Left lung (tissue), 10 donors: Measurements from ENCODE around the gene MAFG. TPM values are rescaled to one million over a fixed set of nuclear protein-coding genes. Genes with fewer than 3 reads are reported as not detected.
A peak's percentile ranks its signal among the peaks of the same experiment; 100 is the strongest.

Experiments used
- ATAC-seq: fragments of 200-7000 bp; cut with Tn5 transposase; one replicate; pipeline ENCODE4 v1.9.1; 2020; ENCODE audit warnings: moderate library complexity
- DNase-seq, 4 donors: peaks; one replicate each; pipeline ENCODE4 v3.0.0-alpha.2; 2013 to 2020
- H3K27ac ChIP-seq, 2 donors: fragments of 200-600 bp; sonication (generic) in 1 of 2; one replicate each; pipeline versions ENCODE4 v1.5.0 to v1.8.0; 2020 to 2021
- H3K27me3 ChIP-seq, 2 donors: fragments of 200-600 bp; sonication (generic) in 1 of 2; one replicate each; pipeline versions ENCODE4 v1.5.0 to v1.8.0; 2020 to 2021
- H3K36me3 ChIP-seq, 2 donors: fragments of 200-600 bp; sonication (generic) in 1 of 2; one replicate each; pipeline versions ENCODE4 v1.5.0 to v1.8.0; 2020 to 2021
- H3K4me1 ChIP-seq, 2 donors: fragments of 200-600 bp; one replicate each; pipeline ENCODE4 v1.8.0; 2021
- H3K4me3 ChIP-seq, 2 donors: fragments of 200-600 bp; sonication (generic) in 1 of 2; one replicate each; pipeline versions ENCODE4 v1.5.0 to v1.8.0; 2020 to 2021; ENCODE audit warnings: mild to moderate bottlenecking in 1 of 2
- H3K9me3 ChIP-seq, 2 donors: fragments of 200-600 bp; sonication (generic) in 1 of 2; one replicate each; pipeline versions ENCODE4 v1.5.0 to v1.8.0; 2020 to 2021
- intact Hi-C, 2 donors: fragments of 100-400 bp; cut with DNase I; formaldehyde crosslinking; loops; one replicate each; pipeline versions ENCODE4 v1.11.2 to v1.14.2; 2022
- polyA plus RNA-seq, 6 donors: library from polyadenylated mRNA; unstranded; fragments of 120-200 nt; gene quantifications; one replicate each; pipeline ENCODE4 v1.2.1, GENCODE V29; 2013; ENCODE audit not compliant: insufficient read length in 6 of 6
- total RNA-seq, 2 donors: library from RNA; stranded (reverse); fragmentation: NEBNext Ultra II Directional; extraction: Animal tissue kit (Norgen Biotek cat#: 25700); gene quantifications; one replicate each; pipeline ENCODE4 v1.2.1, GENCODE V29; 2021
- TF ChIP-seq, protein P1 (sequence below), 2 donors: fragments of 200-600 bp; sonication (generic) in 1 of 2; IDR thresholded peaks; one replicate each; pipeline versions ENCODE4 v1.5.0 to v1.8.0; 2021; ENCODE audit warnings: antibody characterized with exemption in 2 of 2
- donor health status: DM: no; HTN: yes; CAD: no.
- donor health status: DM: no; HTN: no; CAD: no.

Gene MAFG
- total and polyA plus RNA-seq, 8 donors: 8.1 to 39.8 (median 11.5) TPM

DNA sequence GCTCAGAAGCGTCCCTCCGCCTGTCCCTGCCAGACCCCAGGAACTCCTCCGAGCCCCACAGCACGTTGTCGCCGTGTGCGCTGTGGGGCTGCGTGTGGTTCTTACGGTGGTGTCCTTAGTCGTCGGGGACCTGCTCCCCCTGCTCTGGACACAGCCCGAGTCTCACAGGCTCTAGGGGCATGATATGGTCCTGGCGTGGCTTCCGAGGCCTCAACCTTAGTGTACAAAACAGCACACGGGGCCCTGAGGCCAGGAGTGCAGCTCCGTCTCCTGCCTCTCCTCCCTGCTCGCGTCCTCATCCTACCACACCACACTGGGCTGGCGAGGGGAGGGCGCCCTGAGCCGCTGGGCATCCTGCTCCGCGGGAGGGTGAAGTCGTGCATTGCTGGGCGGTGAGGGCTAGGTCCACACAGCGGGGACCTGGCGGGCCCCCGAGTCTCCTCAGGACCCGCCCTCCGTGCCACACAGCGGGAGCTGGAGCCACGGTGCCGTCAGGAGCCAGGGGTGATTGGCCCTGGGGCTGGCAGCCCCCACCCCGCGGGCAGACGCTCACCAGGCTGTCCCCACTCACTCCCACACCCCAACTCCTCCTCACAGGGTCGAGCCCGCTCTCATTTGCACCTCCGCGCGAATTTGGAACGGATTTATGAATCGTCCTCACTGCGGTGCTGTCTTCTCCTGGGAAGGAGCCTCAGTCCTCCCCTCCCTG is 1.2 kb upstream of the MAFG start:
- DNase-seq: peak in 1 of 4 donors; percentile 78
- intact Hi-C loops: no loop called here
- H3K4me3 ChIP-seq: peak overlapping the region; percentile 54 to 98

DNA sequence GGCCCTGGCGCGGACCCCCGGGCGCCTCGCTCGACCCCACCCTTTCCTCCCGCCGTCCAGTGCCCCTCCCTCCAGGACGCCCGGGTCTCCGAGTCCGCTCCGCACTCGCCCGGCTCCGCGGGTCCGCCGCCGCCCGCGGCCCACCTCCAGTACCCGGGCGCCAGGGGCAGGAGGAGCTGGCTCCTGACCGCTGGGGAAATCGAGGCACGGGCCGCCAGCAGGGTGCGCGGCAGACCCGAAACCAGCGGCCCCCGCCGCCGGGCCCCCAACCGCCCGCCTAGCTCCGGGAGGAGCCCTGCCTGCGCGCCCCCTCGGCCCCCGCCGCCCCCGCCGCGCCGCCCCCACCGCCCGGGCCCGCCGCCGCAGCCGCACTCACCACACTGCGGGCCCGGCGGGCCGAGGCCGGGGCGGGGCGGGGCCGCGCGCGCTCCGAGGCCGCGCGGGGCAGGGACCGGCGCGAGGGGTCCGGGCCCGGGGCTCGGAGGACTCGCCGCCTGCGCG is 333 bp downstream of the MAFG start:
- Histone ChIP-seq H3K4me3 (peak overlapping the region; percentile 66 to 98), H3K4me1 (peaks cover 19 to 59% of the 10 kb centered on the region in 2 donors), H3K27me3 (peaks cover 0 to 43% of the 10 kb centered on the region in 2 donors), H3K36me3 (peaks cover 0 to 7% of the 10 kb centered on the region in 2 donors), H3K27ac (peak overlapping the region; percentile 96 to 98), H3K9me3 (no peaks in the 10 kb centered on the region)
- TF ChIP-seq, protein P1, sequence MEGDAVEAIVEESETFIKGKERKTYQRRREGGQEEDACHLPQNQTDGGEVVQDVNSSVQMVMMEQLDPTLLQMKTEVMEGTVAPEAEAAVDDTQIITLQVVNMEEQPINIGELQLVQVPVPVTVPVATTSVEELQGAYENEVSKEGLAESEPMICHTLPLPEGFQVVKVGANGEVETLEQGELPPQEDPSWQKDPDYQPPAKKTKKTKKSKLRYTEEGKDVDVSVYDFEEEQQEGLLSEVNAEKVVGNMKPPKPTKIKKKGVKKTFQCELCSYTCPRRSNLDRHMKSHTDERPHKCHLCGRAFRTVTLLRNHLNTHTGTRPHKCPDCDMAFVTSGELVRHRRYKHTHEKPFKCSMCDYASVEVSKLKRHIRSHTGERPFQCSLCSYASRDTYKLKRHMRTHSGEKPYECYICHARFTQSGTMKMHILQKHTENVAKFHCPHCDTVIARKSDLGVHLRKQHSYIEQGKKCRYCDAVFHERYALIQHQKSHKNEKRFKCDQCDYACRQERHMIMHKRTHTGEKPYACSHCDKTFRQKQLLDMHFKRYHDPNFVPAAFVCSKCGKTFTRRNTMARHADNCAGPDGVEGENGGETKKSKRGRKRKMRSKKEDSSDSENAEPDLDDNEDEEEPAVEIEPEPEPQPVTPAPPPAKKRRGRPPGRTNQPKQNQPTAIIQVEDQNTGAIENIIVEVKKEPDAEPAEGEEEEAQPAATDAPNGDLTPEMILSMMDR (IDR thresholded peaks at IDR 0.05): no peak
- no peak for ATAC-seq
- DNase-seq: no peak
- intact Hi-C loops: no loop called here

More for the DNA sequence above, 1.2 kb upstream of the MAFG start:
- Histone ChIP-seq H3K36me3 (no peaks in the 10 kb centered on the region), H3K9me3 (no peaks in the 10 kb centered on the region), H3K27me3 (peaks cover 0 to 43% of the 10 kb centered on the region in 2 donors), H3K27ac (no peak overlapping the region), H3K4me1 (peaks cover 13 to 44% of the 10 kb centered on the region in 2 donors)
- no peak for ATAC-seq
- TF ChIP-seq, protein P1 (IDR thresholded peaks at IDR 0.05): no peak

DNA sequence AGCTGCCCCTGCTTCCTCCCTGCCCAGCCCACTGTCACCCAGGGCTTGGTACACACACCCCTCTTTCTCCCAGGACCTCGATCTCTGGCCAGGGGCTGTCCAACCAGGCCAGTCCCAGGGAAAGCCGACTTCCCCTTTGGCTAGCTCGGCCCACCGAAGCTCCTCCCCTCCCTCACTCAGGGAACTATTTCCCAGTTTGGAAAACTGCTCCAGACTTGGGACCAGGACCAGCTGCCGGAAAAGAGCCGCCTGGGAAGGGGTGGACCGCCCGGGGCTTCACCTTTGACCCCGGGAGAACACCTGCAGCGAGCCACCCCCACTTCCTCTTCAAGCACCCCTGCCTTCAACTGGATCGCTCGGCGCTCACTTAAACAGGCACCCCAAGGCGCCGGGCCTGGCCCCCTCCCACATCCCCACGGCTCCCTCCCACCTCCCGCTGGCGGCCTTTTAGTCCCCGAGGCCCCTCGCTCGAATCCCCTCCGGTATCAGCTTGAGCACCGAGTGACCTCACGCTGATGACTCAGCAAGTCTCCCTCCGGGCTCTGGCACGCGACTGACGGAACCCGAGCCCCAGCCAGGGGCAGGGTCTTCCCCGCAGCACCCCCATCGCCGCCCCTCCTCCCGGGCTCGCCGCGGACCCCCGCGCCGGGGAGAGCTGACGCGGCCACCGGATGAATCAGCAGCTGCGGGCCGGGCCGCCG is 934 bp downstream of the MAFG start:
- TF ChIP-seq, protein P1 (IDR thresholded peaks at IDR 0.05): no peak
- Histone ChIP-seq H3K36me3 (peaks cover 0 to 13% of the 10 kb centered on the region in 2 donors), H3K27me3 (peaks cover 0 to 38% of the 10 kb centered on the region in 2 donors), H3K9me3 (no peaks in the 10 kb centered on the region), H3K27ac (peak overlapping the region; percentile 96 to 98), H3K4me3 (peak overlapping the region; percentile 66 to 98), H3K4me1 (peaks cover 19 to 62% of the 10 kb centered on the region in 2 donors)
- intact Hi-C loops: no loop called here
- peak; percentile 32 to 90 (median 81) for DNase-seq
- ATAC-seq: peak; percentile 63

DNA sequence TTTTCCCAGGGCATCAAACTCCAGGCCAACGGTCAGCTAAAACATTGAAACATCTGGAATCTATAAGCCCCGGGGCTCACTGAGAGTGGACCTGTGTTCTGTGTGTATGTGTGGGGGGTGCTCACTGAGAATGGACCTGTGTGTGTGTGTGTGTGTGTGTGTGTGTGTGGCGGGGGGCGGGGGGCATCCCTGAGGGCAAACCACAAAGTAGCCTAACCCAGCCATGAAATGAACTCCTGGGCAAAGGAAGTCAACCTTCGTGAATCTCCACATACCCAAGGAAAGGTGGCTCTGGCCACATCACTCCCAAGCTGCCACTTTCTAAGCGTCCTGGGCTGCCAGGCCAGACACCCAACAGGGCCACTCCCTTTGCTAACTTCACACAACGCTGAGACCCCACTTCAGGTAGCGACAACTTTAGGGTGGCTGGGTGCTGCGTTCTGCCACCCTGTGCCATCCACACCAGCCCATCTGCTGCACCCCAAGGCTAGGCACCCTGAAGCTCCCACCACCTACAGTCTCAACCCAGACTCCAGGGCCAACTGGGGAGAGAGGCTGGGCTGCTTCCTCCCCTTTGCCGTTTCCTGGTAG is 1.6 kb downstream of the MAFG start:
- no peak for DNase-seq
- Histone ChIP-seq H3K27ac (peak overlapping the region; percentile 96 to 98), H3K9me3 (no peaks in the 10 kb centered on the region), H3K27me3 (peaks cover 0 to 31% of the 10 kb centered on the region in 2 donors), H3K36me3 (peaks cover 0 to 20% of the 10 kb centered on the region in 2 donors), H3K4me1 (peaks cover 19 to 67% of the 10 kb centered on the region in 2 donors), H3K4me3 (peak overlapping the region; percentile 66 to 98)
- TF ChIP-seq, protein P1 (IDR thresholded peaks at IDR 0.05): no peak
- intact Hi-C loops: no loop called here
- no peak for ATAC-seq
